SIG-M5 (cell line): ENCODE results near the gene MALT1.
"Not testable (repeated sequence)": the region's sequence is repeated elsewhere in the genome, so short reads cannot be mapped to it uniquely, and the experiment has no call there.

Experiments used
- DNase-seq: peaks from one replicate; lab custom pipeline; 2025; lab: John Stamatoyannopoulos, UW

The MALT1 gene, protein sequence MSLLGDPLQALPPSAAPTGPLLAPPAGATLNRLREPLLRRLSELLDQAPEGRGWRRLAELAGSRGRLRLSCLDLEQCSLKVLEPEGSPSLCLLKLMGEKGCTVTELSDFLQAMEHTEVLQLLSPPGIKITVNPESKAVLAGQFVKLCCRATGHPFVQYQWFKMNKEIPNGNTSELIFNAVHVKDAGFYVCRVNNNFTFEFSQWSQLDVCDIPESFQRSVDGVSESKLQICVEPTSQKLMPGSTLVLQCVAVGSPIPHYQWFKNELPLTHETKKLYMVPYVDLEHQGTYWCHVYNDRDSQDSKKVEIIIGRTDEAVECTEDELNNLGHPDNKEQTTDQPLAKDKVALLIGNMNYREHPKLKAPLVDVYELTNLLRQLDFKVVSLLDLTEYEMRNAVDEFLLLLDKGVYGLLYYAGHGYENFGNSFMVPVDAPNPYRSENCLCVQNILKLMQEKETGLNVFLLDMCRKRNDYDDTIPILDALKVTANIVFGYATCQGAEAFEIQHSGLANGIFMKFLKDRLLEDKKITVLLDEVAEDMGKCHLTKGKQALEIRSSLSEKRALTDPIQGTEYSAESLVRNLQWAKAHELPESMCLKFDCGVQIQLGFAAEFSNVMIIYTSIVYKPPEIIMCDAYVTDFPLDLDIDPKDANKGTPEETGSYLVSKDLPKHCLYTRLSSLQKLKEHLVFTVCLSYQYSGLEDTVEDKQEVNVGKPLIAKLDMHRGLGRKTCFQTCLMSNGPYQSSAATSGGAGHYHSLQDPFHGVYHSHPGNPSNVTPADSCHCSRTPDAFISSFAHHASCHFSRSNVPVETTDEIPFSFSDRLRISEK

DNA sequence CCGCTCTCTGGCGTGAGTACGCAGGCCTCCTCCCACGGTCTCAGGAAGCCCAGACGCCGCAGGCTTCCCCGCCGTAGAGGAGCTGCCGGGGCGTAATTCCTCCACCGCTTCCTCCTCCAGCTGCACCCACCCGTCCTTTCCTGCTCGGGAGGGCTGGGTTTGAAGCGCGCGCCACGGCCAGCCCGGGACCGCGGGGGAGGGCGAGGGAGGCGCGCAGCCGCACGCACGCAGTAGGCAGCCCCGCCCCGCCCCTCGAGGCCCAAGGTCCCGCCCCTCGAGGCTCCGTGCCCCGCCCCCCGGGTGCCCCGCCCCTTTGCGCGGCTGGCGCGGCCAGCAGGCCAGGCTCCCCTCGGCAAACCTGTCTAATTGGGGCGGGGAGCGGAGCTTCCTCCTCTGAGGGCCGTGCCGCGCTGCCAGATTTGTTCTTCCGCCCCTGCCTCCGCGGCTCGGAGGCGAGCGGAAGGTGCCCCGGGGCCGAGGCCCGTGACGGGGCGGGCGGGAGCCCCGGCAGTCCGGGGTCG lies at the start of gene MALT1:
MALT1 (plus strand) TSS at position 355 of the 521 bp plus-strand sequence. CDS start 179 bp downstream, outside the sequence.
- DNase-seq, result peak; percentile 86

DNA sequence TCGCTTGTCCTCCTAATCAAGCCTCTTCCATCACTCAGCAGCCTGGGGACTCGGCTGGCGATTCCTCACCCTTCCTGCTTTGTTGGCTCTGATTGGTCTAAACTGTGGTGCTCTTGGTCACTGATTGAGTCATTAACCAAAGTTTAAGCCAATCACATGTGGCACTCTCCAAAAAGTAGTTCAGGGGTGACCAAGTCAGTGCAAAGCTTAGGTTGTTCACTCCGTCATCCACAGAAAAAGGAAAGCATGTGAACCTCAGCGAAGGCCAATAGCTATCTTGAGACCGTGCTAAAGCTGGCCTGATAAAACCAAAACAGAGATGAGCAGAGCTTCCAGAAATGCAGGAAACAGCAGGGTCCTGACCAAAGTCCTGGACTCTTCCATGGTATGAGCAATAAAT lies 47.3 kb upstream of the MALT1 start:
- no peak for DNase-seq

DNA sequence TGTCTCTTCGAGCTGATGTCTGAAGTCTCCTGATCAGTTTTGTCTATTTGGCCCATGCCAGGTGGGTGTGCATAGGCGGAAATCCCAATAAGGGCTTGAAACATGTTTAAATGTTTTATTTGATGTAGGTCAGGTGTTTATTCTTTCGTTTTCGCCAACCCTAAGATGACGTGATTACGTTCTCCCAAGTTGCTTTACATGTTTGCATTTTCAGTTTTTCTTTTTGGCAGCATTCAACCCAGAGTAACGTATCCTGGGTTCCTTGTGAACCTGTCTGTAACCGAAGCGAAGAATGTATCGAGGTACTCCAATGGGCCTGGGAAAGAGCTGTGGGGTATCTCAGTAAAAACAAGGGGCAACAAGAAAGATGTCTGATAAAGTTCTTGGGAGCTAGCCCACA lies 45.4 kb upstream of the MALT1 start:
- no peak for DNase-seq

DNA sequence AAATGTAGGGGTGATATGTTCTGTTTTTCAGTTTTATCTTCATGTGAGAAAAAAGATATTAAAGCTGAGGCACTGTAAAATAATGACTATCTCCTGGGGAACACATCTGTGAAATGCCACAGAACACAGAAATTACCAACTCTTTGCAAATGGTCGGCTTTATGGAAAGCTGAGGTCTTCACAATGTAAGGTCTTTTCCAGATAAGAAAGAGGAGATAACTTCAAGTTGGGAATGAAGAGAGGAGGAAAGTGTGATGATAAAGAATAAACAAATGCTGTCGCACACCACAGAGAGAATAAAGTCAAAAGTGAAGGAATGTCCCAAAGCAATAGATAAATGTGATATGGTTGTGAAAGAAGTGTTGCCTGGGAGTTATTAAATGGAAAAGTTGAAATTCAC lies 41.2 kb upstream of the MALT1 start:
- no peak for DNase-seq

DNA sequence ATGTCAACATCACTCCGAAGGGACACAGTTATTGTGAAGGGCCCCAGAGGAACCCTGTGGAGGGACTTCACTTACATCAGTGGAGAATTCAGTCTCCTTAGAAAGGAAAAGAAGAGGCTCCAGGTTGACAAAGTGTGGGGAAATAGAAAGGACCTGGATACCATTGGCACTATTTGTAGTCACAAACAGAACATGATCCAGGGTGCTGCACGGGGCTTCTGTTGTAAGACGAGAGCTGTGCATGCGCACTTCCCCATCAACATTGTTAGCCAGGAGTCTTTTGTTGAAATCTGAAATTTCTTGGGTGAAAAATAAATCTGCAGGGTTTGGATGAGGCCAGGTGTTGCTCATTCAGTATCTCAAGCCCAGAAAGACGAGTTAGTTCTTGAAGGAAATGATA lies 40.0 kb upstream of the MALT1 start:
- DNase-seq, result no peak

DNA sequence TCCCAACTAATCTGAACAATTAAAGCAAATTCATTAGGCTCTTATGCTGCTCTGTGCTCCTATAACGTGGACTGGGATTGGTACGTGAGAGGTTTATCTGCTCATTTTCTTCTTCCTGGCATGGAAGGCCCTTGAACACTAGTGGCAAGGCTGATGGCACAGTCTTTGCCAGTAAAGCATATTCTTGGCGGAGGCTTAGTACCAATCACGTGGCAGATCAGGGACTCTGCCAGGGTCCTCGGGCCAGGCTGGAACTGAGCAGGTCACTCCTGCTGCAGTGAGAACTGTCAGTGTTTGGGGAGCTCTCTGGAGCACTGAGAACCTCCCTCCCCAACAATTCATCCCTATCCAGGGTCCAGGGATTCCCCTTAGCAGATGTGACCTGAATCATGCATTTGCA lies 38.7 kb upstream of the MALT1 start:
- DNase-seq, result no peak

DNA sequence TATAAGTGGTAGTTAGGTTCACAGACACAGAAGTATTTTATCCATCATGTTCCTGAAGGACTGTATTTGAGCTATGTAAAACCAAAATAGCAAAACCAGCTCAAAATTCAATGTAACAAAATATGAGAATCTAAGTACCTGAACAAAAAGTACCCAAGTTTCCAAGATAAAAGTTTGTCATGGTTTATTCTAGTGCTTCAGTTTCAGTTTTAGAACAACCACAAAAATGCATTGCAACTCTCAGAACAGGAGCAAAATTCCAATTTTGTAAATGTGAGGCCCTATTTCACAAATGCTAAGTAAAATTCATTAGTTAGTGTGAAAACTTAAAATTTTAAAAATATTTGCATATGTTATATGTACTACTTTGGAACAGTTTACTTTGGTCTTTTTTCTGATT lies 37.4 kb upstream of the MALT1 start:
- DNase-seq, result no peak

DNA sequence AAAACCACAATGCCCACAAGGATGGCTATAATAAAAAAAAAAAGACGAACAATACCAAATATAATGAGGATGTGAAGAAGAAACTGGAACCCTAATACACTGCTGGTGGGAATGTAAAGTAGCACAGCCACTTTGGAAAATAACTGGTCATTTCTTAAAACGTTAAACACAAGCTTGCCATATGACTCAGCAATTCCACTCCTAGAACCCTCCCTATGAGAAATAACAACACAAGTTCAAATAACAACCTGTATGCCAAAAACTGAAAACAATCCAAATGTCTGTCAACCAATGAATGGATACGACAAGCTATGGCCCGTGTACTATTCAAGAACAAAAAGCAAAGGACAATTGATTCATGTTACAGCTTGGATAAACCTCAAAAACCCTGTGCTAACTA lies 35.4 kb upstream of the MALT1 start:
- DNase-seq, result no peak

DNA sequence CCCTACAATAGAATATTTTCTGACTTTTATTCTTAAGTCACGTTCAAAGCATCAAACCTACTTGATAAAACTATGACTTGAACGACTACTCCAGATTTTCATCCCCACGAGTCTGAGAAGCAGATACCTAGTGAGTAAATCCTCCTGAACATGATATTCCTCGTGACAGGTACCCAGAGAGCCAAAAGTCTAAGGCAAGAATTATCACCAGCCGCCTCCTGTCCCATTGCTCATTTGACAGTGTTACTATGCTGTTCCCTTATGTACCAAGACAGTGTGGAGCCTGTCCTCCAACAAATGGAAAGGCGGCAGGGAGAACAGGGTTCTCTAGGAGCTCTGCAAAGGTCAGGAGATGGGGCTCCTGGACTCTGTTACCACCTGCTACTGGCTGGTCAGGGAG lies 34.1 kb upstream of the MALT1 start:
- DNase-seq, result no peak

DNA sequence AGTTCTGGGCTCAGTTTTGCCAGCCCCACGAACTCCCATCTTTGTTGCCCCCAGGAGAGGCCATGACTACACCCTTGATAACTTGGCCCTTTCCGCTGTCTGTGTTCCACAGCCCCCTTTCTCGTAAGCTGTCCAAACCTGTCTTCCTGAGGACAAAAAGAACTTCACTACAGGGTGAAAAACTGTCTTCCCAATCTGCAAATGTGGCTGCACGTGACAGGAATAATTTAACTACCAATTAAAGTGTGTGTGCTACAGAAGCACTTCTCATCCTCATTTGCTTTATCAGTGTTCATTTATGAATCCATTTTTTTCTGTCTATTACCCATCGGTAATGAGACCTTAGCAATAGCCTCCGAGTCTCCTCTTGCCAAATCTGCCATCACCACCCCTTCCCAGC lies 33.3 kb upstream of the MALT1 start:
- DNase-seq, result no peak

DNA sequence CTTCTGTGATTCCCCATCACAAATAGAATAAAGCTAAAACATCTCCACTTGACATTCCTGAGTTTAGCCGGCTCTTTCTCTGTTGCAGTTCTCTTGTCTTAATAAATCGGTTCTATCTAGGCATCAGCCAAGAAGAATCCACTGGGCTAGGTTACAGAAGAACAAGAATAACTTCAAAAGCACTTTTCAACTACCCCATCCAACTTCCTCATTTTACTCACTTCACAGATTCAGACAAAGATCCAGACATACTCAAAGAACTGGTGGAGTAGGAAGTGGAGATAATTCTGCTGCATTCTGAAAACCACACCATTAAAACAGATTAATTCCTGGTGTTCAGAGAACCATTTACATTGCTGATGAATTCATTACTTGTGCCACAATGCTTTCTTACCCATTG lies 32.8 kb upstream of the MALT1 start:
- DNase-seq, result peak; percentile 38

DNA sequence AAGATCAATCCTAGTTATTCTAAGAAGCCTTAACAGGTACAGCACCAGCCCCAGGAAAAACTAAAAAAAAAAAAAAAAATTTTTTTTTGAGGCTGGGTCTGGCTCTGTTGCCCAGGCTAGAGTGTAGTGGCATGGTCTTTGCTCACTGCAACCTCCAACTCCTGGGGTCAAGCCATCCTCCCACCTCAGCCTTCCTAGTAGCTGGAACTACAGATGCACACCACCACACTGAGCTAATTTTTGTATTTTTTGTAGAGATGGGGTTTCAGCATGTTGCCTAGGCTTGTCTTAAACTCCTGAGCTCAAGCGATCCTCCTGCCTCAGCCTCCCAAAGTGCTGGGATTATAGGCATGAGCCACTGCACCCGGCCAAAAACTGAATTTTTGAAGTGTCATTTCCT lies 32.0 kb upstream of the MALT1 start:
- DNase-seq, result no peak

DNA sequence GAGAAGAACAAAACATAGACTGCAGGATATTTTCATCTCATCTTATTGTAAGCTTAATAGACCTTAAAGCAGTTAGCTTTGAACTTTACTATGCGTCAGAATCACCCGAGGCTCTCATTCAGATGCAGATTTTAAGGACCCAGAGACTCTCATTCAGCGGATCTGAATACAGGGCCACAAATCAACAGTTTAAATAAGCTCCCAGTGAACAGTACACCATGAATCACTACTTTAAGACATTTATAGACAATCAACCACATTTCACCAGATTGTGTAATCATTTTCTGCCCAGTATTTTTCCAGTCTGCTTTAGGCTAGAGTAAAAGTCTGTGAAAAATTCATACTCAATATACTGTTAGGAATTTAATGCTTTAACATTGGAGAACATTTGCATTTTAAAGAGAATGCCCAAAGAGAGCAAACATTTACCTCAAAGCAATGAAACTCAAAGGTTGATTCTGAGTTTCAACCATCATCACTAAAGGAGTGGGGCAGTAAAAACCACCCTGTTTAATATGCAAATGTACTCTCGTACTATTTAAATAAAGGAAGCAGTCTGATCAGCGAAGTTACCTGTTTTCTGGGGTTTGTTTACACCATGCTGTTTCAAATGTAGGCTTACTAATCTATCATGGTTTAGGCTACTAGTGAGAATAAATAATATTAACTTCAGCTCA lies 31.4 kb upstream of the MALT1 start:
- peak; percentile 3 for DNase-seq

DNA sequence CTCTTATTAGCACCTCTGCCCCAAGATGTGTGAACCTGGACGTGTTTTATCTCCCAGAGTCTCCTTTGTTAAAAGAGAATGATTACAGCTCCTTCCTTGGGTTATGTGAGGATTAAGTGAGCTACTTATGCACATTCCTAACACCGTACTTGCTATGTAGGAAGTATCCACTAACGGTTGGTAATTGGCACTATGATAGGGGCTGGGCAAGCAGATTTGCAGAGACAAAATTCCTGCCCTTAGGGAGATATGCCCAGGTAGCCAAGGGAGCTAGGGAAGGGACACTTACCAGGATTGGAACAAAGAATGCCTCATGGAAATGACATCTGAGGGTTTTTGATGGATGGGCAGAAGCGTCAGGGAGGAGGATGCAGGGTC lies 30.8 kb upstream of the MALT1 start:
- DNase-seq, result no peak

DNA sequence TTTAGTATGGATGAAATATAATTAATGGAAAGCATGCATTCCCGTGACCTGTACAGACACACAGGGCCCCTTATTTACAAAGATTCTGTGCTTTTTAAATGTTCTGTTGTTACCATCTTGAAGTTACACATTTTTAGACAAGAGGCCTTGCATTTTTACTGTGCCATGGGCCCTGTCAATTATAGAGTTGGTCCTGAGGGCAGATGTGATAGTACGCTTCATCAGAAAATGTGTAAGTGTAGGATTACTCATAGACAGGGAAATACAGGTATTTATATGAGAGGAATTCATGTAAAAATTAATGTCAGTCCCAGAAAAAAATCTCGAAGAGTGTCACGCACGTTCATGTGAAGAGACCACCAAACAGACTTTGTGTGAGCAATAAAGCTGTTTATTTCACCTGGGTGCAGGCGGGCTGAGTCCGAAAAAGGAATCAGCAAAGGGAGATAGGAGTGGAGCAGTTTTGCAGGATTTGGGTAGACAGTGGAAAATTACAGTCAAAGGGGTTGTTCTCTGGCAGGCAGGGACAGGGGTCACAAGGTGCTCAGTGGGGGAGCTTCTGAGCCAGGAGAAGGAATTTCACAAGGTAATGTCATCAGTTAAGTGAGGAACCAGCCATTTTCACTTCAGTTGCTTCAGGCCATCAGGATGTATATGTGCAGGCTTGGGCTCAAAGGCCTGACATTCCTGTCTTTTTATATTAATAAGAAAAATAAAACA lies 30.2 kb upstream of the MALT1 start:
- no peak for DNase-seq

DNA sequence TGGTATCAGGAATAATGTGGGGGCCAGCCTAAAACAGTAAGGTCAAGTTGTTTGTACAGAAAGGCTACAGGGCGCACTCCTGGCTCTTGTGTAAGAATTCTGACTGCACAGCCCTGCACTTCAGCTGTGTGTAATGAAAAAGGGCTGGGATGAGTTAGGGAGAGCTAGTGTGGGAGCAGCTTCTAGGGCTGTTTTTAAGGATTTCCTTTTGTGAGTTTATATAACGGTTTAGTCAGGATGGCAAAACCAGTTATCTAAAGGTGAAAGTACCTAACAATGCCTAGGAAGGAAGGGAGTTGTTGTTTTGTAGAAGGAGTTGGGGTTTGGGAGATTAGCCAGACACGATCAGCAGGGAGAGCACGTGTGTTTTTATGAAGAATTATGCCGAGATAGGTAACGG lies 27.7 kb upstream of the MALT1 start:
- DNase-seq, result not testable (repeated sequence)

DNA sequence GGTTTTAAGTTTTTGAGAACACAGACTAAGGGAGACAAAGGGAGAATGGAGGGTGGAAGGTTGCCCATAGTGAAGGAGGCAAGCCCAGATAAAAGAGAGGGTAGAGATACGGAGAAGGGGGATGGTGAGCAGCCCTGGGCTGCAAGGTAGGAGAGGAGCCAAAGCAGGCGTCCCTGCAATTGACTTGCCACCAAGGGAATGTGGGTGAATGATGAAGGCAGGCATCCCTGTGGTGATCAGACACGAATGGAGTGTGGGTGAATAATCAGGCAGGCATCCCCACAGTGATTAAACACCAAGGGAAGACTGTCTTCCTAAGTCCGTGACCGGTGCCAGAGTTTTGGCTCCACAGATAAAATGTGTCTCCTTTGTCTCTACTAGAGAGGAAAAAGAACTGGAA lies 25.9 kb upstream of the MALT1 start:
- DNase-seq, result no peak

DNA sequence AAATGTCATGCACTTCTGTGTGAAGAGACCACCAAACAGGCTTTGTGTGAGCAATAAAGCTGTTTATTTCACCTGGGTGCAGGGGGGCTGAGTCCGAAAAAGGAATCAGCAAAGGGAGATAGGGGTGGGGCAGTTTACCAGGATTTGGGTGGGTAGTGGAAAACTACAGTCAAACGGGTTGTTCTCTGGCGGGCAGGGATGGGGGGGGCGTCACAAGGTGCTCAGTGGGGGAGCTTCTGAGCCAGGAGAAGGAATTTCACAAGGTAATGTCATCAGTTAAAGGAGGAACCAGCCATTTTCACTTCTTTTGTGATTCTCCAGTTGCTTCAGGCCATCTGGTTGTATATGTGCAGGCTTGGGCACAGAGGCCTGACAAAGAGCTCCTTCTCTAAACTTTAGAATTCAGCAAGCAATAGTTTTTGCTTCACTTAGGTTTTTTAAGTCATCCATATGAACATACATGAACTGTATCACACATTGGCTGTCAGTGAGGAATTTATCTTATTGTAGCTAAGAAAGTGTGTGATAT lies 24.9 kb upstream of the MALT1 start:
- DNase-seq, result no peak

DNA sequence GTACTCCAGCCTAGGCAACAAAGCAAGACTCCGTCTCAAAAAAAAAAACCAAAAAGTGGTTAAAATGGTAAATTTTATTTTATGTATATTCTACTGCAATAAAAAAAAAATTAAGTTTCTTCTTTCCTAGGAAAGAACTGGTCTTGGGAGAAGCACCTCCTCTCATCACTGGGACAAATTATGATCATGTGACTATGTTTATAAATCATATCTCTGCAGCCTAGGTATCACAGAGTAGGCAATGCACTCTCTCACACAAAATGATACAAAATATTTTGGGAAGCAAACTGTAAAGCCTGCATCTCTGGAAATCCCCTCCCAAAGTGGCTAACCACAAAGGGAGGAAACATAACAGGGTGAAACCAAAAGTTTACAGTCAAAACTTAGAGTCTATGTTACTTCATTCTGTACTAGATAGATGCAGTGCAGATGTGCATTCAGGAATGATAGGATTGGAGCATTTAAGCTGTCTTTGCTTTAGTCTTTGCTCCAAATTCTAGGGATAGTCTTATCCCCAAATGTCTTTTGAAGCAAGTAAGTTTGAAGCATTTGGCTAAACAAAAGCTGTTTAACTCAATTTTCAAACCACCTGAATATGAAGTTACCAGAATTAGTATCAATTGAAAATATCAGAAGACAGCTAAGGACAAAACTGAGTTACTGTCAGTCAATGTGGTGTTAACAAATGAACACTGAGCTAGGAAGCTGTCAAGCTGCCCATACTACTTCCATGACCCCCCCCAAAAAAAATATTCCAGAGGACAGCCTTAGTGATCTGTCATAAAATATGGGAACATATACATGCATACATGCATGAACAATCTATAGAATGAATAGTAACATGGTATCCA lies 21.1 kb upstream of the MALT1 start:
- DNase-seq, result peak; percentile 1

DNA sequence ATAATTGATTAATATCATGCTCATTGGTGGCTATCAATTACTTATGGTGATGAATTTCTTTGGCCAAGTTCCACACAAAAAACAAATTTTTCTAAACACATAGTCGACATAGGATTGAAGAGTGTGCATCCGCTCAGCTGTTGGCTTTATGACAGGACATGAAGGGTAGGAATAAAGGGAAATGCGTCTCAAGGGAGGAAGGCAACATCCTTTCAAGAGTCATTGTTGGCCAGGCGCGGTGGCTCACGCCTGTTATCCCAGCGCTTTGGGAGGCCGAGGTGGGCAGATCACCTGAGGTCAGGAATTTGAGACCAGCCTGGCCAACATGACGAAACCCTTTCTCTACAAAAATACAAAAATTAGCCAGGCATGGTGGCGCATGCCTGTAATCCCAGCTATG lies 20.4 kb upstream of the MALT1 start:
- DNase-seq, result not testable (repeated sequence)
